ENCODE results near the gene CALHM6.

DNA sequence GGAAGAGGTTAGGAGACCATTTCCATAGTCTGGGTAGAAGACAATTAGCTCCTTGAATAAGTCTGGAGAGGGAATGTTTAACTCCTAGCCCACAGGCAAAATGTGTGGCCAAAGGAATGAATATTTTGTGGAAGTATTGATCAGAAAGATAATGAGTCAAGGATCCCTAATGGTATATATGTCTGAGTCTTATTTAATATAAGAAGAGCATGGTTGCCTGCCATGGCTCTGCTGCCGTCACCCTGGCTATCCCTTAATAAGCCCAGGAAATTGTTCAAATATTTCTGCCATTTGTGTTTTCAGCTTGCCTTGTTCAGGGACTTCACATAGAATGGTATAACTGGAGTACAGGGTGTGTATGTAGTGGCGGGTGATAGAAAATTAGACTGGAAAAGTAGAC lies 18.1 kb upstream of the CALHM6 start:
- no peak for TF ChIP-seq POLR2A (IDR thresholded peaks at IDR 0.05; ENCODE audit: extremely low read depth, insufficient read length)
- TF ChIP-seq, protein P1, sequence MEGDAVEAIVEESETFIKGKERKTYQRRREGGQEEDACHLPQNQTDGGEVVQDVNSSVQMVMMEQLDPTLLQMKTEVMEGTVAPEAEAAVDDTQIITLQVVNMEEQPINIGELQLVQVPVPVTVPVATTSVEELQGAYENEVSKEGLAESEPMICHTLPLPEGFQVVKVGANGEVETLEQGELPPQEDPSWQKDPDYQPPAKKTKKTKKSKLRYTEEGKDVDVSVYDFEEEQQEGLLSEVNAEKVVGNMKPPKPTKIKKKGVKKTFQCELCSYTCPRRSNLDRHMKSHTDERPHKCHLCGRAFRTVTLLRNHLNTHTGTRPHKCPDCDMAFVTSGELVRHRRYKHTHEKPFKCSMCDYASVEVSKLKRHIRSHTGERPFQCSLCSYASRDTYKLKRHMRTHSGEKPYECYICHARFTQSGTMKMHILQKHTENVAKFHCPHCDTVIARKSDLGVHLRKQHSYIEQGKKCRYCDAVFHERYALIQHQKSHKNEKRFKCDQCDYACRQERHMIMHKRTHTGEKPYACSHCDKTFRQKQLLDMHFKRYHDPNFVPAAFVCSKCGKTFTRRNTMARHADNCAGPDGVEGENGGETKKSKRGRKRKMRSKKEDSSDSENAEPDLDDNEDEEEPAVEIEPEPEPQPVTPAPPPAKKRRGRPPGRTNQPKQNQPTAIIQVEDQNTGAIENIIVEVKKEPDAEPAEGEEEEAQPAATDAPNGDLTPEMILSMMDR (IDR thresholded peaks at IDR 0.05; ENCODE audit: low read depth, low read length): no peak
- TF ChIP-seq, protein P2, sequence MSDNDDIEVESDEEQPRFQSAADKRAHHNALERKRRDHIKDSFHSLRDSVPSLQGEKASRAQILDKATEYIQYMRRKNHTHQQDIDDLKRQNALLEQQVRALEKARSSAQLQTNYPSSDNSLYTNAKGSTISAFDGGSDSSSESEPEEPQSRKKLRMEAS (IDR thresholded peaks at IDR 0.05; ENCODE audit: low read depth, low read length): no peak

All from NB4 (cell line).